Nephron (organoid): ENCODE data around the gene TMPRSS2.

Source experiments
- H3K27ac Mint-ChIP-seq, 3 experiments: 2 replicates each; pipeline ENCODE4 v1.8.0; 2020; ENCODE audit warnings: mixed read lengths in 3 of 3, mild to moderate bottlenecking in 2 of 3, moderate library complexity in 1 of 3
- H3K27me3 Mint-ChIP-seq: 2 replicates; pipeline ENCODE4 v1.8.0; 2021; ENCODE audit warnings: low read depth, mild to moderate bottlenecking, moderate library complexity, mixed read lengths
- H3K36me3 Mint-ChIP-seq: 2 replicates; pipeline ENCODE4 v1.8.0; 2020; ENCODE audit warnings: low read depth, mixed read lengths
- H3K4me1 Mint-ChIP-seq: 2 replicates; pipeline ENCODE4 v1.8.0; 2020; ENCODE audit warnings: mixed read lengths
- H3K4me3 Mint-ChIP-seq, 3 experiments: 2 replicates each; pipeline ENCODE4 v1.8.0; 2020; ENCODE audit warnings: mild to moderate bottlenecking in 3 of 3, mixed read lengths in 3 of 3, moderate library complexity in 2 of 3
- H3K9me3 Mint-ChIP-seq: 2 replicates; pipeline ENCODE4 v1.8.0; 2020; ENCODE audit warnings: mixed read lengths
- TF ChIP-seq, protein P1 (sequence below), 3 experiments: fragments of 200-600 bp; sonication (generic); IDR thresholded peaks; one replicate each; pipeline ENCODE4 v1.5.0; 2021; ENCODE audit warnings: antibody characterized with exemption in 3 of 3; ENCODE audit not compliant: unreplicated experiment in 3 of 3

Gene TMPRSS2

DNA sequence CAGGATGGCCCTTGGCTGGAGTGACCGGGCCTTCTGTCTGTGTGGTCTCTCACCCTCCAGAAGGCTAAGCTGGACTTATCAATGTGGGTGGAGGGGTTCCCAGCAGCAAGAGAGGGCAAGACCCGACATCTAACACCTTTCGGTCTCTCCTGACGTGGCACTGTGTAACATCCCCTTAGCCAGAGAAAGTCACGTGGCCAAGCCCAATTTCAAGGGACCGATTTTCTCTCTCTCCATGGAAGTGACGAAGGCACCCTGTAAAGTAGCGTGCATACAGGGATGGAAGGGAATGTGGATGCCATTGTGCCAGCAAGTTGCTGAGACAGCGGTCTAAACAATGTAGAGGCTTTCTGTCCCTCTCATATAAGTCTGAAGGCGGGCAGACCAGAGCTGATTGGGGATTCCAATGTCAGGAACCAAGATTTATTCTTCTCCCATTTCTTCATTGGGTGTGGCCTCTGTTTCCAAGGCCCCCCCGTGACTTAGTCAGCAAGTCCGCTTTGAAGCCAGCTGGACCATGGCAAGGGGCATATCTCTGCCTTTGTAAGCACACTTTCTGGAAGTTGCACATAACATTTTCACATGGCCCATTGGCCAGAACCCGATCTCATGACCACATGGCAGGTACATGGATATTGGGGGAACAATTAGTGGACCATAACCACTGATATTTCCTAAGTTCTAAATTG, 69.4 kb downstream of the TMPRSS2 start:
- TF ChIP-seq, protein P1, sequence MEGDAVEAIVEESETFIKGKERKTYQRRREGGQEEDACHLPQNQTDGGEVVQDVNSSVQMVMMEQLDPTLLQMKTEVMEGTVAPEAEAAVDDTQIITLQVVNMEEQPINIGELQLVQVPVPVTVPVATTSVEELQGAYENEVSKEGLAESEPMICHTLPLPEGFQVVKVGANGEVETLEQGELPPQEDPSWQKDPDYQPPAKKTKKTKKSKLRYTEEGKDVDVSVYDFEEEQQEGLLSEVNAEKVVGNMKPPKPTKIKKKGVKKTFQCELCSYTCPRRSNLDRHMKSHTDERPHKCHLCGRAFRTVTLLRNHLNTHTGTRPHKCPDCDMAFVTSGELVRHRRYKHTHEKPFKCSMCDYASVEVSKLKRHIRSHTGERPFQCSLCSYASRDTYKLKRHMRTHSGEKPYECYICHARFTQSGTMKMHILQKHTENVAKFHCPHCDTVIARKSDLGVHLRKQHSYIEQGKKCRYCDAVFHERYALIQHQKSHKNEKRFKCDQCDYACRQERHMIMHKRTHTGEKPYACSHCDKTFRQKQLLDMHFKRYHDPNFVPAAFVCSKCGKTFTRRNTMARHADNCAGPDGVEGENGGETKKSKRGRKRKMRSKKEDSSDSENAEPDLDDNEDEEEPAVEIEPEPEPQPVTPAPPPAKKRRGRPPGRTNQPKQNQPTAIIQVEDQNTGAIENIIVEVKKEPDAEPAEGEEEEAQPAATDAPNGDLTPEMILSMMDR (IDR thresholded peaks at IDR 0.05; ENCODE audit: unreplicated experiment in 3 of 3): no peak
- Mint-ChIP-seq H3K36me3 (peaks cover 7% of the 10 kb centered on the region), H3K27me3 (peaks cover 3% of the 10 kb centered on the region), H3K9me3 (peaks cover 16% of the 10 kb centered on the region), H3K27ac (no peak overlapping the region), H3K4me1 (no peaks in the 10 kb centered on the region), H3K4me3 (no peak overlapping the region)

DNA sequence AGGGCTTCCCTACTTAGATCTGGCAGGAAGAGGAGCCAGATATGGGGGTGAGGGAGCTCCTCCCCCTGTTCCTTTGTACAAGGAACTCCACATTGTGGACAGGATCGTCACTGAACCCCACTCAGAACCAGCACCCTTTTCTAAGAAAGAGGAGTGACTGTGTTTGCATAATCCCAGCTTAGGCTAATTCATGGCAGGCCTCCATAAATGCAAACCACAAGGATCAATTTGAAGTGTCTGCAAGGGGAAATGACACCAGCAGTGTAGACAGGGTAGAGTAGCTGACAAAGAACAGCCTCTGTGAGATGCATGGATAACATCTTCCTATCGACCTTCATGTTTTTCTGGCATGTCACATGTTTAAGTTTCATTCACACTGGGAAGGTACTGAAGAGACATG, 70.2 kb downstream of the TMPRSS2 start:
- H3K36me3 Mint-ChIP-seq: peaks cover 7% of the 10 kb centered on the region
- H3K27ac Mint-ChIP-seq: no peak overlapping the region
- TF ChIP-seq, protein P1 (IDR thresholded peaks at IDR 0.05; ENCODE audit: unreplicated experiment in 3 of 3): no peak
- no peak overlapping the region for H3K4me3 Mint-ChIP-seq
- H3K27me3 Mint-ChIP-seq: peaks cover 3% of the 10 kb centered on the region
- peaks cover 19% of the 10 kb centered on the region for H3K9me3 Mint-ChIP-seq
- H3K4me1 Mint-ChIP-seq: no peaks in the 10 kb centered on the region

DNA sequence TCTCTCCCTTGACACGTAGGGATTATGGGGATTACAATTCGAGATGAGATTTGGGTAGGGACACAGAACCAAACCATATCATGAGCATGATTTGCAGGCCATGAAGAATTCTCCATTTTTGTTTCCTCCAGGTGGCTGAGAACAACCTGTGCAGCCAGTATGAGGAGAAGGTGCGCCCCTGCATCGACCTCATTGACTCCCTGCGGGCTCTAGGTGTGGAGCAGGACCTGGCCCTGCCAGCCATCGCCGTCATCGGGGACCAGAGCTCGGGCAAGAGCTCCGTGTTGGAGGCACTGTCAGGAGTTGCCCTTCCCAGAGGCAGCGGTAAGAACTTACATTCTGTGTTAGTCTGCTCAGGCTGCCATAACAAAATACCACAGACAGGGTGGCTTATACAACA, 72.3 kb downstream of the TMPRSS2 start:
- no peak overlapping the region for H3K4me3 Mint-ChIP-seq
- peaks cover 7% of the 10 kb centered on the region for H3K36me3 Mint-ChIP-seq
- peaks cover 3% of the 10 kb centered on the region for H3K27me3 Mint-ChIP-seq
- H3K4me1 Mint-ChIP-seq: no peaks in the 10 kb centered on the region
- H3K9me3 Mint-ChIP-seq: peaks cover 19% of the 10 kb centered on the region
- TF ChIP-seq, protein P1 (IDR thresholded peaks at IDR 0.05; ENCODE audit: unreplicated experiment in 3 of 3): no peak
- no peak overlapping the region for H3K27ac Mint-ChIP-seq

DNA sequence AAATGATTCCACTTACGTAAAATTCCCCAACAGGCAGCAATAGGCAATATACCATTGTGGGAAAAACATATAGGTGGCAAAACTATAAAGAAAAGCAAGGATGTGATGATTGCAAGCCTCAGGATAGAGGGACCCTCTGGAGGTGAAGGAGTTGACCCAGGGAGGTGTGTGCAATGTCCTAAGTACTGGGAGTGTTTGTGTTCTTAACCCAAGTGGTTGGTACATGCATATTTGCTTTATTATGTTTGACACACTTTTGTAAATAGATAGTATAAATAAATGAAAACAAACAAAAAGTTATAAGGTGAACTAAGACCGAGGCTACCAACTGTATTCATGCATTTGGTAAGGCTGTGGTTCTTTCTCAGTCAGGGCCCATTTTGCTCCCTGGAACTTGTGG, 74.4 kb downstream of the TMPRSS2 start:
- no peak overlapping the region for H3K4me3 Mint-ChIP-seq

DNA sequence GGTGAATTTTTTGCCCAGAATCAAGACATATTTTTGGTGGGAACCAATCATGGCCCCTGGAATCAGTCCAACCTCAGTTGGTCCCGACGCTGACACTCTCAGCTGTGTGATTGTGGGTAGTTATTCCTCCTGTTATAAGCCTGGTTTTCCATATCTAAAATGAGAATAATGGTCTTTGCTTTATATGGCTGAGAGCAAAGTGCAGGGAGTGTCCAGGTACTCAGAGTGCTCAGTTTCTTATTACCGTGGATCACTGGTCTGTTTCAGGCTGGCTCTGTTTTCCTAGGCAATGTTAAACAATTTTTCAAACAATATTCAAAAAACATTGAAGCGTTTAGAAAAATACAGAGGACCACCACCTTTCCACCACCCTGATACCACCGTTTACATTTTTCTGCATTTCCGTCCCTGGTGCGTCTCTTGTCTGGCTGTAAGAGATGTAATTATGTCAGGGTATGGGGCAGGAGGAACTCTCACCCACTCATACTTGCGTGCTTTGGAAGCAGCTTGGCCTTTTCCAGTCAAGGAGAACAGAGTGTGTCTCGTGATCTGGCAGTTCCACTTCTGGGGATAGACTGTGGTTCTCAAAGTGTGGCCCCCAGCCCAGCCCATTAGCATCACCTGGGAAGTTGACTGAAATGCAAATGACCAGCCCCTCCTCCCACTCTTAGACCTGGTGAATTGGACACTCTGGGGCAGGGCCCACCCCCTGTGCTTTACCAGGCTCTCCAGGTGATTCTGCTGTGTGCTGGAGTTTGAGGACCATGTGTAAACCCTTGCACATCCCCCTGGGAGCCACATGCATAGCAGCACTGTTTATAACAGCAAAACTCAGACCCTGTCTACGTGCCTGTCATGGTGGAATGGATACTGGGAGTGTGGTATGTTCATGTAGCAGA, 75.1 kb downstream of the TMPRSS2 start:
- H3K27me3 Mint-ChIP-seq: peaks cover 20% of the 10 kb centered on the region
- peaks cover 21% of the 10 kb centered on the region for H3K9me3 Mint-ChIP-seq
- H3K27ac Mint-ChIP-seq: no peak overlapping the region
- H3K4me3 Mint-ChIP-seq: no peak overlapping the region
- no peaks in the 10 kb centered on the region for H3K4me1 Mint-ChIP-seq
- TF ChIP-seq, protein P1 (IDR thresholded peaks at IDR 0.05; ENCODE audit: unreplicated experiment in 3 of 3): no peak
- peaks cover 7% of the 10 kb centered on the region for H3K36me3 Mint-ChIP-seq

More for the DNA sequence above, 74.4 kb downstream of the TMPRSS2 start:
- TF ChIP-seq, protein P1 (IDR thresholded peaks at IDR 0.05; ENCODE audit: unreplicated experiment in 3 of 3): no peak
- Mint-ChIP-seq H3K27ac (no peak overlapping the region), H3K9me3 (peaks cover 21% of the 10 kb centered on the region), H3K27me3 (peaks cover 12% of the 10 kb centered on the region), H3K4me1 (no peaks in the 10 kb centered on the region), H3K36me3 (peaks cover 7% of the 10 kb centered on the region)
